Posterior cingulate gyrus (tissue), 11 donors: ENCODE data around the gene BMP3.

Experiments
- DNase-seq, 10 donors: peaks; one replicate each; pipeline versions ENCODE4 v3.0.0 to v3.0.0-alpha.2; 2020 to 2021; ENCODE audit warnings: mixed read lengths in 3 of 10
- intact Hi-C: fragments of 100-400 bp; cut with DNase I; formaldehyde crosslinking; loops from one replicate; pipeline ENCODE4 v1.15.1; 2023

Gene BMP3

DNA sequence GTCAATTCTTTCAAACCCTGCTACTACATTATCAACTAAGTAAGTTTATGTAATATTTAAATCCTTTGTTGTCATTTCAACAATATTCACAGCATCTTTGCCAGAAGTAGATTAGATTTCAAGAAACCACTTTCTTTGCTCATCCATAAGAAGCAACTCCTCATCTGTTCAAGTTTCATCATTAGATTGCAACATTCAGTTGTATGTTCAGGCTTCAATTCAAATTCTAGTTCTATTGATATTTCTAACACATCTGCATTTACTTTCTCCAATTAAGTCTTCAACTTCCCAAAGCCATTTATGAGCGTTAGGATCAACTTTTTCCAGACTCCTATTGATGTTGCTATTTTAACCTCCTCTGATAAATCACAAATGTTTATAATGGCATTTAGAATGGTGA is 66.1 kb downstream of the BMP3 start:
- DNase-seq = no peak
- intact Hi-C loops = no loop called here

DNA sequence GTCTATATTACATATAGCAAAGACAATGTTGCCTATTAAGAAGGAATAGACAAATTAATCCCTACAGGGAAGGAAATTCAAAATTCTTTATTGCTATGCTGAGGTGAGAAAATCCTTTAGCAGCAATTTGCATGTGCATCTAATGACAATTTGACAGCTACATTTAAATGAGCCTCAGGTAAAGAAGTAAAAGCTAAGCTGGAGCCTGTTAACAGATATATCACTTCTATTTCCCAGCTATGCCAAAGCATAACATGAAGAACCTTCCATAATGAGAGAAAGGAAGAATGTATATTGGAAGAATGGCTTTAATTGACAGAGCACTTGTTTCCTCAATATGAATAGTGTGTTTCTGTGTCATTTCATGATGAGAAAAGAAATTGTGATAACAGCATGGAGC is 71.6 kb downstream of the BMP3 start:
- intact Hi-C loops = no loop called here
- DNase-seq = no peak

DNA sequence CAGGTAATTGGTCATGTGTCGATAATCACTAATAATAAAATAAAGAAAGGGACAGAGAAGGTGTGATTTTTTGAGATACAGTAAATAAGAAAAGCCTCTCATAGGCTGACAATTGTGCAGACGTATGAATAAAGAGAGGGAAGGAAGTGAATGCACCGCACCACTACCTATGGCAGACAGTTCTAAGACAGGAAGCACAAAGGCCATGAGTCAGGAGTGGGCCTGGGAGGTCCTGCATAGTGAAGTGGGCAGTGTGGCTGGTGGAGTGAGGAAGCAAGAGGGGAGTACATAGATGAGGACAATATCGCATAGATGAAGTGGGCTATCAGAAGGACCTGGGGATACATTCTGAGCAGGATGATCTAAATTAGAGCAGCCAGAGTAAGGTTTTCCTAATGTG is 75.6 kb downstream of the BMP3 start:
- intact Hi-C loops = no loop called here
- DNase-seq = no peak
